GM21528 (cell line): Measurements from ENCODE around the gene TOMM40.
"Not testable (repeated sequence)": the region's sequence is repeated elsewhere in the genome, so short reads cannot be mapped to it uniquely, and the experiment has no call there.

Experiments
- ATAC-seq: cut with Tn5 transposase; IDR thresholded peaks from one replicate; pipeline ENCODE4 v1.9.1; 2021; ENCODE audit warnings: mild to moderate bottlenecking, moderate library complexity; ENCODE audit not compliant: unreplicated experiment, low FRiP score

Gene TOMM40

GRCh38 chr19:44893332-44894051 lies 2.4 kb downstream of the TOMM40 start:
- ATAC-seq, result no peak

- no peak for ATAC-seq
Observed at GRCh38 chr19:44894052-44894400, 3.0 kb downstream of the TOMM40 start.

GRCh38 chr19:44894946-44895345 lies 3.9 kb downstream of the TOMM40 start:
- ATAC-seq, result no peak

GRCh38 chr19:44897835-44898234 lies 6.8 kb downstream of the TOMM40 start:
- no peak for ATAC-seq

- no peak for ATAC-seq
Observed at GRCh38 chr19:44900328-44901244, 9.5 kb downstream of the TOMM40 start.

- ATAC-seq, result no peak
Observed at GRCh38 chr19:44903216-44903601, 12.2 kb downstream of the TOMM40 start.

GRCh38 chr19:44903602-44904425 lies 12.8 kb downstream of the TOMM40 start:
- ATAC-seq, result no peak

GRCh38 chr19:44904426-44904994 lies 13.5 kb downstream of the TOMM40 start:
- no peak for ATAC-seq

GRCh38 chr19:44905437-44906160 lies 14.5 kb downstream of the TOMM40 start, which contains the start of gene APOE:
Gene APOE, plus strand, starts transcription at chr19:44905796. Its CDS starts 829 bp downstream, at chr19:44906625.
- no peak for ATAC-seq

GRCh38 chr19:44907613-44908012 lies 16.6 kb downstream of the TOMM40 start:
- ATAC-seq, result no peak

- ATAC-seq, result no peak
Observed at GRCh38 chr19:44908074-44908835, 17.2 kb downstream of the TOMM40 start.

GRCh38 chr19:44908836-44909261 lies 17.8 kb downstream of the TOMM40 start:
- ATAC-seq, result no peak

- no peak for ATAC-seq
Observed at GRCh38 chr19:44909775-44910174, 18.7 kb downstream of the TOMM40 start.

- not testable (repeated sequence) for ATAC-seq
Observed at GRCh38 chr19:44911896-44912295, 20.8 kb downstream of the TOMM40 start.

GRCh38 chr19:44912854-44913253 lies 21.8 kb downstream of the TOMM40 start:
- ATAC-seq, result no peak

GRCh38 chr19:44913512-44914432 lies 22.7 kb downstream of the TOMM40 start:
- not testable (repeated sequence) for ATAC-seq

- peak; percentile 92 for ATAC-seq
Observed at GRCh38 chr19:44914433-44915206, 23.6 kb downstream of the TOMM40 start, which contains the start of gene APOC1. Gene APOC1, plus strand, starts transcription at chr19:44914608. Its CDS starts 284 bp downstream, at chr19:44914892.
